ENCODE results near the gene GNB1L.

Gene GNB1L

GRCh38 chr22:19760951-19761724 lies 93.5 kb downstream of the GNB1L start:
- DNase-seq (ENCODE audit: low spot score), result no peak

GRCh38 chr22:19760058-19760950 lies 94.4 kb downstream of the GNB1L start, which contains the start of gene TBX1:
Gene TBX1 (plus strand): TSS chr22:19760778. CDS start chr22:19760844, 66 bp downstream.
- DNase-seq (ENCODE audit: low spot score), result no peak

- no peak for DNase-seq (ENCODE audit: low spot score)
Observed at GRCh38 chr22:19759427-19760057, 95.1 kb downstream of the GNB1L start.

- no peak for DNase-seq (ENCODE audit: low spot score)
Observed at GRCh38 chr22:19758896-19759426, 95.7 kb downstream of the GNB1L start.

GRCh38 chr22:19757985-19758895 lies 96.4 kb downstream of the GNB1L start:
- no peak for DNase-seq (ENCODE audit: low spot score)

- DNase-seq (ENCODE audit: low spot score), result no peak
Observed at GRCh38 chr22:19757140-19757984, 97.3 kb downstream of the GNB1L start.

- DNase-seq (ENCODE audit: low spot score), result peak; percentile 66
Observed at GRCh38 chr22:19756288-19757128, 98.2 kb downstream of the GNB1L start.

- no peak for DNase-seq (ENCODE audit: low spot score)
Observed at GRCh38 chr22:19755722-19756287, 98.9 kb downstream of the GNB1L start.

- no peak for DNase-seq (ENCODE audit: low spot score)
Observed at GRCh38 chr22:19755145-19755710, 99.4 kb downstream of the GNB1L start.

- no peak for DNase-seq (ENCODE audit: low spot score)
Observed at GRCh38 chr22:19754701-19755144, 100.0 kb downstream of the GNB1L start.

GRCh38 chr22:19753996-19754700 lies 100.5 kb downstream of the GNB1L start:
- DNase-seq (ENCODE audit: low spot score), result no peak

GRCh38 chr22:19753090-19753842 lies 101.4 kb downstream of the GNB1L start:
- DNase-seq (ENCODE audit: low spot score), result no peak

- no peak for DNase-seq (ENCODE audit: low spot score)
Observed at GRCh38 chr22:19751497-19752245, 103.0 kb downstream of the GNB1L start.

GRCh38 chr22:19750507-19751490 lies 103.9 kb downstream of the GNB1L start:
- no peak for DNase-seq (ENCODE audit: low spot score)

- DNase-seq (ENCODE audit: low spot score), result no peak
Observed at GRCh38 chr22:19749876-19750275, 104.8 kb downstream of the GNB1L start.

All from CD4-positive, alpha-beta T cell treated with Interleukin-15 for 4 hours (primary cell).